ENCODE measurements around the gene KAZN.

DNA sequence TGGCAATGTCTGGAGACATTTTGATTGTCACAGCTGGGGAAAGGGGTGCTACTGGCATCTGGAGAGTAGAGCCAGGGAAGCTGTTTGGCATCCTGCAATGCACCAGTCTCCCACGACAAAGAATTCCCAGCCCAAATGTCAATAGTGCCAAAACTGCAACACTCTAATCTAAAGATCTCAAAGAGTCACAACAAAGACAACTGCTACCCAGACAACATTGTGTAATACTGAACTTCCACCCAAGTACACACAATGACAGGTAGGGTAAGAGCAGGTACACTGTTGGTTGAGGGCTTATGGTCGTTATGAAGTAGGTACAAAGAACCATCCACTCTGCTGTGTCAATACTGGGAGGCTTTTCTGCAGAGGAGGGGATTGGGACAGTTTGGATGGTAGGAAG lies 546.8 kb downstream of the KAZN start:
- TF ChIP-seq, protein P1, sequence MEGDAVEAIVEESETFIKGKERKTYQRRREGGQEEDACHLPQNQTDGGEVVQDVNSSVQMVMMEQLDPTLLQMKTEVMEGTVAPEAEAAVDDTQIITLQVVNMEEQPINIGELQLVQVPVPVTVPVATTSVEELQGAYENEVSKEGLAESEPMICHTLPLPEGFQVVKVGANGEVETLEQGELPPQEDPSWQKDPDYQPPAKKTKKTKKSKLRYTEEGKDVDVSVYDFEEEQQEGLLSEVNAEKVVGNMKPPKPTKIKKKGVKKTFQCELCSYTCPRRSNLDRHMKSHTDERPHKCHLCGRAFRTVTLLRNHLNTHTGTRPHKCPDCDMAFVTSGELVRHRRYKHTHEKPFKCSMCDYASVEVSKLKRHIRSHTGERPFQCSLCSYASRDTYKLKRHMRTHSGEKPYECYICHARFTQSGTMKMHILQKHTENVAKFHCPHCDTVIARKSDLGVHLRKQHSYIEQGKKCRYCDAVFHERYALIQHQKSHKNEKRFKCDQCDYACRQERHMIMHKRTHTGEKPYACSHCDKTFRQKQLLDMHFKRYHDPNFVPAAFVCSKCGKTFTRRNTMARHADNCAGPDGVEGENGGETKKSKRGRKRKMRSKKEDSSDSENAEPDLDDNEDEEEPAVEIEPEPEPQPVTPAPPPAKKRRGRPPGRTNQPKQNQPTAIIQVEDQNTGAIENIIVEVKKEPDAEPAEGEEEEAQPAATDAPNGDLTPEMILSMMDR (optimal IDR thresholded peaks at IDR 0.05 in 1 of 3, IDR thresholded peaks at IDR 0.05 in 1 of 3, conservative IDR thresholded peaks at IDR 0.05 in 1 of 3; ENCODE audit: extremely low read depth in 1 of 3, insufficient read depth in 2 of 3, low read length in 3 of 3), result no peak
- no peak for TF ChIP-seq EZH2 (IDR thresholded peaks at IDR 0.05; ENCODE audit: low read length)
